Hematopoietic multipotent progenitor cell treated with erythropoietin and hydrocortisone succinate and interleukin-3 and kit ligand, for 4 days (in vitro differentiated cells): ENCODE results near the gene KIAA1958.
"Not testable (repeated sequence)": the region's sequence is repeated elsewhere in the genome, so short reads cannot be mapped to it uniquely, and the experiment has no call there.

Experiments used
- DNase-seq: peaks from one replicate; pipeline ENCODE4 v3.0.0-alpha.2; 2015

KIAA1958 gene

DNA sequence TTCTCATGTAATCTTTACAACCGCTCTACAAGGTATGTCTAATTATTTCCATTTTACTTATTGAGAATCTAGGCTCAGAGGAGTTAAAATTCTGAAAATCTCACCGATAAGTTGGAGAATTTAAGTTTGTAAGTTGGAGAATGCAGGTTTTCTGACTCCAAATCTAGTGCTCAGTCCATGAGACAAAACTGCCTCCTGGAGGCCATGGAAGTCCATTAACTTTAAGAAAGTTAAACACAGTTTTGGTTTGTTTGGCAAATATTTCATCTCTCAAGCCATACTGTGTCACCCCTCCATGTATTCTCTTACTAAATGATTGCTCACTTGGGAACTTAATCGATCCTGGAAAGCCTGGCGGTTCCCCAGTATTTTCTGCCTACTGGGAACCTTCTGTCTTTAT is 178.7 kb downstream of the KIAA1958 start:
- peak; percentile 28 for DNase-seq

DNA sequence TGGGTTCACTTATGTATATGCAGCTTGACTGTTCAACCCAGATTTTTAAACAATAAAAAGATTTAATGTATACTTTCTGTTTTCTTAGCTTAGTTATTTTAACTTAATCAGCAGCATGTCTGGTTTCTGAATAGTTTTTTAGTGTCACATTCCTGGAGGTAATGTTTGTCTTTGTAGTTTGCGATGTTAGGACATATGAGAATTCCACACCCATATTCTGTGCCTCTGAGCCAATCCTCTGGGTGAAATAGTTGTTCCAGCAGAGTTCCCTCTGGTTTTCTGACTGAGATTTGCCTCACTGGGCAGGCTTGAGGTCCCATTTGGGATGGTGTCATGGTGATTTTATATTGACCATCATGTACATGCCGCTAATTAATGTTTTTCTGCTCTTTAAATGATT is 182.7 kb downstream of the KIAA1958 start:
- DNase-seq, result no peak

- DNase-seq, result no peak
Observed at GRCh38 chr9:112670991-112671625, 184.5 kb downstream of the KIAA1958 start.

DNA sequence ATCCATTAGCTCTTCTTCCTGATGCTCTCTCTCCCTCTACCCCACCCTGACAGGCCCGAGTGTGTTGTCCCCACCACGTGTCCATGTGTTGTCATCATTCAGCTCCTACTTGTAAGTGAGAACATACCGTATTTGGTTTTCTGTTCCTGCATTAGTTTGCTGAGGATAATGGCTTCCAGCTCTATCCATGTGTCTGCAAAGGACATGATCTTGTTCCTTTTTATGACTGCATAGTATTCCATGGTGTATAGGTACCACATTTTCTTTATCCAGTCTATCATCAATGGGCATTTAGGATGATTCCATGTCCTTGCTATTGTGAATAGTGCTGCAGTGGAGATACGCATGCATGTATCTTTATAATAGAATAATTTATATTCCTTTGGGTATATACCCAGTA is 186.6 kb downstream of the KIAA1958 start:
- DNase-seq, result not testable (repeated sequence)

GRCh38 chr9:112677040-112677439 is 190.4 kb downstream of the KIAA1958 start:
- no peak for DNase-seq

DNA sequence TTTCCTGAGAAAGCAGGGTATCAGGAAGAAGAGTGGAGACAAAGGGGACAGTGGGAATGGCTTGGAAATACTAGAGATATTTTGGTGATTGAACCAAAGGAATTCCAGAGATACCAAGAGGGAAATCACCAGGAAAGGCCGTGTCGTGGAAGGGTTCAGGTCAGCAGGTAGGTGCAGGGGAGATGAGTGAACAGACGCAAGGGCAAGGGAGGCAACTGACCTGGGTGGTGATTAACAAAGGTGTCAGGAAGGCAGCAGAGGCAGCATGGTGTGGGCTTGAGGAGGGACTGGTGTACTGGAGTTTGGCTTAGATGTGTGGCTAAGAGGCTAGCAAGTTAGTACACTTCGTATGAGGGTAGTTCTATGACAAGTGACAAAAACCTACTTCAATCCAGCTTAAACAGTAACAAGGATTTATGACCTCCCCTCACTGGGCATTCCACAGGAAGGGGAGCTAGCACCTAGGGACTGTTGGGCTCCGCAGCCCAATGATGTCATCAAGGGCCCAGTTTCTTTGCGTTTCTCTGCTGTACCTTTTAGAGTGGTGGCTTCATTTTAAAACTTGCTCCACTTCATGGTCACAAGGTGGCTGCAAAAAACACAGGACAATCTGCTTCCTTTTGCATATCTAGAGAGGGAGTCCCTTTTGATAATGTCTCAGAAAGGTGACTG is 194.2 kb downstream of the KIAA1958 start:
- no peak for DNase-seq

DNA sequence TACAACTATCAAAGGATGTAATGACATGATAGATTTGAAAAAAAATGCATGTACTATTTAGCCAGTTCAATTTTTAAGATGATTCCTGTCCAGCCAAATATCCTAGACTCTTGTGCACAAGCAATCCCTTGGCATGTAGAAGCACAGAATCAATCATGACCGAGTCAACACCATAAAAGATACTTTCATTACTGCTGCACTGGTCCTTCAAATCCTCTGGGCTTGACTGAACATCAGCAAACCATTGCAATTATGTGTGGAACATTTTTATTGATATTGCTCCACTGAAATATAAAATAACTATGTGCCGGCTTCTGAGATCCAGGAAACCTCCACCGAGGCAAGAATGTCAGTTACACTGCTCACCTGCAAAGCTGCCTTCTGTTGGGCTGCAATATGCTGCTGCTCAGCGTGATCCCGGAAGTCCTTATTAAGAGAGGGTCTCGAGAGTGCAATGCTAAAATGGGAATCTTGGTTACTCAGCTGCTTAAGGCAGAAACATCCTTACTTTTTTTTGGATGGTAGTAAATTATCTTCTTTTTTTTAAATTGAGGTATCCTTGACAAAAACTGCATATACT is 202.6 kb downstream of the KIAA1958 start:
- DNase-seq, result no peak

DNA sequence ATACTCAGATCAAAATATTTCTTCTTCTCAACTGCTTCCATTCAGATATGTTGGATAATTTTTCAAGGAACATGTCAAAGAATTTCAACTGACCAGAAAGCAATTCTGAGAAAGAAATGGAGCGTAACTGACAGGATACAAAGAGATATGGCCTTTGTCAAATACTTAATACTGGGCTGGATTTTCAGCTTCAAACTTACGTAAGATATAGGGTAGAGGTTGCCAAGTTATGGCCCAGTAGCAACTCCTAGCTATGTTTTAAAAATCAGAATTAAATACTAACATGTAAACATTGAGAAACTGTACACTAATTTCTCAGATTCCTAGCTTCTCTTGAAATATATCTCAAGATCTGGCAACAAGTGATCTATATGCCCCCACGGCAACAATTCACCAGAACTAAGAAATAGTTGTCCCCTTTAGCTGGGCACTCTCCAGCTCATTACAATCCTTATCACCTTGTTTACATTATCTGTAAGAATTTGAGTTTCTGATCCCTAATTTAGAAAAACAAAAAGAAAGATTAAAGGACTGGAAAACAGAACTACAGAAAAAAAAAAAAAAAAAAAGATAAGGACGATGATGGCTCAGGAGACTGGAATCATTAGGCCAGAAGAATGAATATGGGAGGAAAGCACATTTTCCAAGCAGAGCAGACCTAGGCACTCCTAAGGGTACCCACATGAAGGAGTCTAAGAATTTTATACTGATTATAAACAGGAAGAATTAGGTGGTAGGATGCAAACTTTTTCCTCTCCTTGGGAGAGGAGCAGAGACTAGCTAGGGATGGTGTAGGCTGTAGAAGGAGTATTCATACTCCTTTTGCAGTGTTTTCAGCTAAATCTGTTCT is 208.3 kb downstream of the KIAA1958 start:
- DNase-seq, result no peak

GRCh38 chr9:112696461-112696860 is 209.8 kb downstream of the KIAA1958 start:
- DNase-seq, result no peak

DNA sequence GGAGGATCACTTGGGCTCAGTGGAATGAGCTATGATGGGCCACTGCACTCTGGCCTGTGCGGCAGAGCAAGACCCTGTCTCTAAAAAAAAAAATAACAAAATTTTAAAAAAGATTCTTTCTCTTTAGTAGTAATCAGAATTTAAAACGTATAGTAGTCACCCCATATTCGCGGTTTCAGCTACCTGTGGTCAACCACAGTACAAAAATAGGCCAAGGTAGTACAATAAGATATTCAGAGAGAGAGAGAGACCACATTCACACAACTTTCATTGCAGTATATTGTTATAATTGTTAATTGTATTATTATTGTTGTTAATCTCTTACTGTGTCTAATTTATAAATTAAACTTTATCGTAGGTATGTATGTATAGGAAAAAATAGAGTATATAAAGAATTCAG is 212.6 kb downstream of the KIAA1958 start:
- DNase-seq, result no peak

GRCh38 chr9:112700085-112700484 is 213.5 kb downstream of the KIAA1958 start:
- no peak for DNase-seq

GRCh38 chr9:112703304-112703703 is 216.7 kb downstream of the KIAA1958 start:
- no peak for DNase-seq

DNA sequence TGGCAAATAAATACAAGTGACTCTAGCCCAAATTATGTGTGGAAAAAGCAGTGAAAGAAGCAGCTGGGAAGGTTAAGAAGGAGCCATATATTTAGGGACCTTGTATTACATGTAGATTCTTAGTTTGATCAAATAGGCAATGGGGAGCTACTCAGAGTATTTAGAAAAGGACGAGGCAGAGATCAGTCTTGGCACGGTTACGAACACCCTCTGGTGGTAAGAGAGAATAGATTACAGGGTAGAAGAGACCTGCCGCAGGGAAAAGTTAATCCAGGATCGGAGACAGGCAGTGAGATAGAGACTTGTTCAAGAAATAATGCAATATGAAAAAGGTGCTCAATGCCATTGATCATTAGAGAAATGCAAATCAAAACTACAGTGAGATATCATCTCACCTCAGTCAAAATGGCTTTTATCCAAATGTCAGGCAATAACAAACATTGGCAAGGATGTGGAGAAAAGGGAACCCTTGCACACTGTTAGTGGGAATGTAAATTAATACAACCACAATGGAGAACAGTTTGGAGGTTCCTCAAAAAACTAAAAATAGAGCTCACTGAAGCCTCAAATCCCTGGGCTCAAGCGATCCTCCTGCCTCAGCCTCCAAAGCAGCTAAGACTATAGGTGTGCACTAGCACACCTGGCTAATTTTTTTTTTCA is 219.3 kb downstream of the KIAA1958 start:
- DNase-seq, result peak; percentile 22

DNA sequence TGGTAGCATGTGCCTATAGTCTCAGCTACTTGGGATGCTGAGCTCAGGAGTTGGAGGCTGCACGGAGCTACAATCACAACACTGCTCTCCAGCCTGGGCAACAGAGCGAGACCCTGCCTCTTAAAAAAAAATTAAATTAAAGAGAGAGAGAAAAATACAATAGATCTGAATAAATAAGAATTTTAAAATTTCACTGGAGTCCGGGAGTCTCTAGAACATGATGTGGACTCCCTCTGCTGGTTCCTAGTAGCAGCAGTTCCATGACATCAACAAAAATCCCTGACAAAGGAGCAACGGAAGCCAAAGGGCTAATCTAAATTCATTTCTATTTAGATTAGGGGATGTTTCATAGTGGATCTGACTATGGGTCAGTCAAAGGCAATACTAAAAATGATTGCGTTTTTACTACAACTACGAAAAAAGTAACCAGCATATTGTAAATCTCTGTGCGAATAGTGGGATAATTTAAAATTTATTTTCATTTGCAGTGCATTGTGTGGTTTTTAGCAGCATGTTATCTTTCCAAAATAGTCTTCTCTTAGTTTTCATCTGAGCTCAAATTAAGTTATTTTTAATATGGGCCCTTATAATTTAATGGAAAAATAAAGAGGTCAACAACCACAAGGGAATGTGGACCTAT is 224.5 kb downstream of the KIAA1958 start:
- peak; percentile 60 for DNase-seq

DNA sequence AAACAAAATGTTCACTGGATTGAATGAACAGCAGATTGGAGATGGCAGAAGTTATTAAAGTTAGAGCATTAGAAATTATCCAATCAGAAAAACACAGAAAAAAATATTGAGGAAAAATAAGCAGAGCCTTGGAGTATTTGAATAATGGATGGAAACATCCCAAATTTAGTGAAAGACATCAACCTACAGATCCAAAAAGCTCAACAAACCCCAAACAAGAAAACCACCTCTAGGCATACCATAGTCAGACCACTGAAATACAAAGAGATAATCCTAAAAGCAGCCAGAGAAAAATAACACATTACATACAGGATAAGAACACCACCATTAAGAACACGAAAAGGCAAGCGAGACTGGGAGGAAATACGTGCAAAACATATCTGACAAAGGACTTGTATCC is 226.1 kb downstream of the KIAA1958 start:
- no peak for DNase-seq

- DNase-seq, result peak; percentile 99
Observed at GRCh38 chr9:112717661-112718331, 231.2 kb downstream of the KIAA1958 start, which contains the start of gene INIP. TSS of gene INIP (minus strand) at chr9:112718117. CDS start at chr9:112716485, 1,632 bp downstream.
